A549 (cell line): Measurements from ENCODE around the gene POC1A.

ENCODE experiments used
- ESRRA ChIP-seq: fragments of 150-350 bp; IDR thresholded peaks from 2 replicates; pipeline ENCODE4 v1.6.1; 2014; ENCODE audit warnings: mild to moderate bottlenecking, low read length, borderline replicate concordance
- ZSCAN20 ChIP-seq: fragments of 250-450 bp; sonication (Bioruptor Pico); IDR thresholded peaks from 2 replicates; pipeline ENCODE4 v1.8.0; 2022; ENCODE audit warnings: mild to moderate bottlenecking, moderate library complexity

- TF ChIP-seq ESRRA, result no peak
- no peak for TF ChIP-seq ZSCAN20 (CRISPR knock-in tag)
Measured at GRCh38 chr3:52126500-52126899, 27.7 kb downstream of the POC1A start.
